GM20000 (cell line): ENCODE data around the gene CASKIN2.

Source experiments
- DNase-seq: peaks from one replicate; pipeline ENCODE4 v3.0.0; 2012; ENCODE audit warnings: low spot score
- CTCF ChIP-seq: IDR thresholded peaks from 2 replicates; pipeline ENCODE4 v1.5.1; 2012; ENCODE audit warnings: mild to moderate bottlenecking, control low read depth; ENCODE audit errors: extremely low read depth, missing control alignments

The CASKIN2 gene

GRCh38 chr17:75516619-75517296 lies 1.4 kb upstream of the CASKIN2 start:
- no peak for TF ChIP-seq CTCF
- DNase-seq = no peak

- DNase-seq = peak; percentile 100
- no peak for TF ChIP-seq CTCF
These were observed 900 bp upstream of the CASKIN2 start, which contains the start of gene TSEN54 for GRCh38 chr17:75516255-75516618. Gene TSEN54, plus strand, starts transcription at chr17:75516528. Its CDS starts 33 bp downstream, at chr17:75516561.

- DNase-seq = no peak
- TF ChIP-seq CTCF = no peak
These were observed 330 bp downstream of the CASKIN2 start for GRCh38 chr17:75514919-75515495.

- DNase-seq = no peak
- TF ChIP-seq CTCF = no peak
These were observed 928 bp downstream of the CASKIN2 start for GRCh38 chr17:75514299-75514918.

GRCh38 chr17:75513641-75514000 lies 1.7 kb downstream of the CASKIN2 start:
- DNase-seq = no peak
- no peak for TF ChIP-seq CTCF

GRCh38 chr17:75512926-75513640 lies 2.3 kb downstream of the CASKIN2 start:
- no peak for DNase-seq
- TF ChIP-seq CTCF = no peak
